Parathyroid adenoma (tissue), 2 donors: Measurements from ENCODE around the gene CNP.

Experiments used
- H2AFZ ChIP-seq: fragments of 300-600 bp; sonication (generic); one replicate; pipeline ENCODE4 v1.7.0; 2017; ENCODE audit warnings: antibody characterized with exemption, mild to moderate bottlenecking
- H3K27ac ChIP-seq: fragments of 300-600 bp; sonication (generic); one replicate; pipeline ENCODE4 v1.7.0; 2017
- H3K27me3 ChIP-seq: fragments of 300-600 bp; sonication (generic); one replicate; pipeline ENCODE4 v1.7.0; 2017; ENCODE audit warnings: low read length; ENCODE audit not compliant: control insufficient read depth, insufficient read depth
- H3K36me3 ChIP-seq: fragments of 300-600 bp; sonication (generic); one replicate; pipeline ENCODE4 v1.7.0; 2017; ENCODE audit warnings: low read length; ENCODE audit not compliant: control insufficient read depth, insufficient read depth
- H3K4me1 ChIP-seq: fragments of 300-600 bp; sonication (generic); one replicate; pipeline ENCODE4 v1.7.0; 2017; ENCODE audit warnings: control low read depth
- H3K4me2 ChIP-seq: fragments of 300-600 bp; sonication (generic); one replicate; pipeline ENCODE4 v1.7.0; 2017; ENCODE audit warnings: low read length
- H3K4me3 ChIP-seq: fragments of 300-600 bp; sonication (generic); one replicate; pipeline ENCODE4 v1.7.0; 2017; ENCODE audit warnings: low read depth, low read length
- H3K79me2 ChIP-seq: fragments of 300-600 bp; sonication (generic); one replicate; pipeline ENCODE4 v1.7.0; 2017; ENCODE audit warnings: control low read depth
- H3K9ac ChIP-seq: fragments of 300-600 bp; sonication (generic); one replicate; pipeline ENCODE4 v1.7.0; 2017; ENCODE audit warnings: mild to moderate bottlenecking
- H3K9me3 ChIP-seq: fragments of 300-600 bp; sonication (generic); one replicate; pipeline ENCODE4 v1.7.0; 2017; ENCODE audit warnings: low read length; ENCODE audit not compliant: control insufficient read depth
- TF ChIP-seq, protein P1 (sequence below): fragments of 300-600 bp; sonication (generic); IDR thresholded peaks from one replicate; pipeline ENCODE4 v1.7.0; 2017; ENCODE audit warnings: antibody characterized with exemption, mild to moderate bottlenecking
- donor health status: primary hyperparathyroidism.

The CNP gene

GRCh38 chr17:41977991-41978390 lies 11.4 kb downstream of the CNP start:
- no peak overlapping the region for H2AFZ ChIP-seq
- H3K27me3 ChIP-seq = no peaks in the 10 kb centered on the region
- H3K9me3 ChIP-seq = no peaks in the 10 kb centered on the region
- no peak overlapping the region for H3K4me3 ChIP-seq
- no peak overlapping the region for H3K27ac ChIP-seq
- no peak overlapping the region for H3K9ac ChIP-seq
- H3K36me3 ChIP-seq = no peaks in the 10 kb centered on the region
- H3K4me1 ChIP-seq = no peaks in the 10 kb centered on the region
- H3K79me2 ChIP-seq = no peaks in the 10 kb centered on the region
- TF ChIP-seq, protein P1, sequence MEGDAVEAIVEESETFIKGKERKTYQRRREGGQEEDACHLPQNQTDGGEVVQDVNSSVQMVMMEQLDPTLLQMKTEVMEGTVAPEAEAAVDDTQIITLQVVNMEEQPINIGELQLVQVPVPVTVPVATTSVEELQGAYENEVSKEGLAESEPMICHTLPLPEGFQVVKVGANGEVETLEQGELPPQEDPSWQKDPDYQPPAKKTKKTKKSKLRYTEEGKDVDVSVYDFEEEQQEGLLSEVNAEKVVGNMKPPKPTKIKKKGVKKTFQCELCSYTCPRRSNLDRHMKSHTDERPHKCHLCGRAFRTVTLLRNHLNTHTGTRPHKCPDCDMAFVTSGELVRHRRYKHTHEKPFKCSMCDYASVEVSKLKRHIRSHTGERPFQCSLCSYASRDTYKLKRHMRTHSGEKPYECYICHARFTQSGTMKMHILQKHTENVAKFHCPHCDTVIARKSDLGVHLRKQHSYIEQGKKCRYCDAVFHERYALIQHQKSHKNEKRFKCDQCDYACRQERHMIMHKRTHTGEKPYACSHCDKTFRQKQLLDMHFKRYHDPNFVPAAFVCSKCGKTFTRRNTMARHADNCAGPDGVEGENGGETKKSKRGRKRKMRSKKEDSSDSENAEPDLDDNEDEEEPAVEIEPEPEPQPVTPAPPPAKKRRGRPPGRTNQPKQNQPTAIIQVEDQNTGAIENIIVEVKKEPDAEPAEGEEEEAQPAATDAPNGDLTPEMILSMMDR = no peak
- H3K4me2 ChIP-seq = no peak overlapping the region

DNA sequence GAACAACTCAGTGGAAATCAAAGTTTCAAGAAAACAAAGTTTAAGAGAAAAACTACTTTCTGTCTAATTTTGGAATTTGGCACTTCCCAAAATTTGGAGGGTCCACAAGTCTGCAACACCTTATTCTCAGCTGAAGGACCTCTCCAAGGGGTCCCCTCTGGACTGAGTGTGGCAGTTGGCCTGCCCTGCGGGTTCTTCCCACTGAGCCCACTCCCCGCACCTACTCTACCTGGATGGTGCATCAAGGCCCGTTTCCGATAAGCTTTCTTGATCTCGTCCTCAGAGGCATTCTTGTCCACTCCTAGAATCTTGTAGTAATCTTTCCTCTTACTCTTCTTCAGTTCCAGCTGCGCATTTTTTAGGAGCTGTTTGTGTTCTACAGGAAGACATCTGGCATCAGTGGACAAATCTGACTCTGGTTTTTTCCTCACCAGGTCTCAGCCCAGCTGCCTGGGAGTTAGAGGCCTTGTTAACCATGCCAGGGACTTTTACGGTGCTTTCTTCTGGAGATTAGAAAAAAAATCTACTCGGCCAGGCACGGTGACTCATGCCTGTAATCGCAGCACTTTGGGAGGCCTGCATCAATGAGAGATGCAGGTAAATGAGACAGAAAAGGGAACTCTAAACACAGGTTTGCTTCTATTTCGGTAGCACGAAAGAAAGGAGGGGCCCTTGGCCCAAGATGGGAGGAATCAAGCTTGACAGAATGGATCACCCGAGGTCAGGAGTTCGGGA lies 15.6 kb downstream of the CNP start:
- Histone ChIP-seq H3K4me3 (no peak overlapping the region), H3K79me2 (peaks cover 4% of the 10 kb centered on the region), H3K4me1 (no peaks in the 10 kb centered on the region), H2AFZ (no peak overlapping the region), H3K36me3 (no peaks in the 10 kb centered on the region), H3K27me3 (no peaks in the 10 kb centered on the region), H3K9me3 (no peaks in the 10 kb centered on the region), H3K27ac (no peak overlapping the region), H3K4me2 (no peak overlapping the region), H3K9ac (no peak overlapping the region)
- TF ChIP-seq, protein P1 = no peak

- Histone ChIP-seq H3K27ac (no peak overlapping the region), H3K36me3 (no peaks in the 10 kb centered on the region), H3K4me3 (no peak overlapping the region), H3K4me1 (no peaks in the 10 kb centered on the region), H3K9me3 (no peaks in the 10 kb centered on the region), H3K27me3 (no peaks in the 10 kb centered on the region), H3K4me2 (no peak overlapping the region), H2AFZ (no peak overlapping the region), H3K79me2 (peaks cover 4% of the 10 kb centered on the region), H3K9ac (no peak overlapping the region)
- TF ChIP-seq, protein P1 = no peak
These were observed 17.9 kb downstream of the CNP start for GRCh38 chr17:41984454-41984853.

GRCh38 chr17:41985919-41986318 lies 19.3 kb downstream of the CNP start:
- Histone ChIP-seq H3K4me2 (no peak overlapping the region), H2AFZ (no peak overlapping the region), H3K27me3 (no peaks in the 10 kb centered on the region), H3K9me3 (no peaks in the 10 kb centered on the region), H3K79me2 (peaks cover 4% of the 10 kb centered on the region), H3K9ac (no peak overlapping the region), H3K4me1 (no peaks in the 10 kb centered on the region), H3K4me3 (no peak overlapping the region), H3K27ac (no peak overlapping the region), H3K36me3 (no peaks in the 10 kb centered on the region)
- TF ChIP-seq, protein P1 = no peak

- peaks cover 4% of the 10 kb centered on the region for H3K79me2 ChIP-seq
- no peaks in the 10 kb centered on the region for H3K4me1 ChIP-seq
- H2AFZ ChIP-seq = no peak overlapping the region
- H3K9me3 ChIP-seq = no peaks in the 10 kb centered on the region
- TF ChIP-seq, protein P1 = no peak
- H3K36me3 ChIP-seq = no peaks in the 10 kb centered on the region
- no peak overlapping the region for H3K4me3 ChIP-seq
- no peak overlapping the region for H3K27ac ChIP-seq
- H3K27me3 ChIP-seq = no peaks in the 10 kb centered on the region
- no peak overlapping the region for H3K9ac ChIP-seq
- no peak overlapping the region for H3K4me2 ChIP-seq
These were observed 20.0 kb downstream of the CNP start for GRCh38 chr17:41986634-41987033.
